Right atrium auricular region (tissue), 2 donors: ENCODE data around the gene MOGAT2. TPM values are rescaled to one million over a fixed set of nuclear protein-coding genes. Genes with fewer than 3 reads are reported as not detected.

Experiments used
- DNase-seq: peaks from one replicate; pipeline ENCODE4 v3.0.0-alpha.2; 2019; ENCODE audit warnings: low spot score
- H3K27ac ChIP-seq, 2 donors: fragments of 200-600 bp; sonication (generic); 1 replicate in 1 of 2; 2 replicates in 1 of 2; pipeline ENCODE4 v1.5.1; 2016 to 2019
- H3K27me3 ChIP-seq, 2 donors: fragments of 200-600 bp; sonication (generic); one replicate each; pipeline versions ENCODE4 v1.5.1 to v1.6.0; 2017 to 2019
- H3K36me3 ChIP-seq: fragments of 200-600 bp; sonication (generic); one replicate; pipeline ENCODE4 v1.5.1; 2016
- H3K4me1 ChIP-seq, 2 donors: fragments of 200-600 bp; sonication (generic); one replicate each; pipeline versions ENCODE4 v1.5.1 to v1.6.0; 2017 to 2019
- H3K4me3 ChIP-seq, 2 donors: fragments of 200-600 bp; sonication (generic); 1 replicate in 1 of 2; 2 replicates in 1 of 2; pipeline ENCODE4 v1.5.1; 2017 to 2019; ENCODE audit warnings: mild to moderate bottlenecking in 1 of 2, moderate library complexity in 1 of 2
- H3K9me3 ChIP-seq, 2 donors: fragments of 200-600 bp; sonication (generic); one replicate each; pipeline ENCODE4 v1.5.1; 2019
- CTCF ChIP-seq, 2 donors: fragments of 200-600 bp; sonication (generic); IDR thresholded peaks; one replicate each; pipeline ENCODE4 v1.5.1; 2019; ENCODE audit warnings: antibody characterized with exemption in 2 of 2
- total RNA-seq, 2 donors: library from RNA; depleted of rRNA; stranded (reverse); fragments of >200 nt; gene quantifications; one replicate each; pipeline ENCODE4 v1.1.0, GENCODE V29; 2016

Gene MOGAT2
- total RNA-seq, 2 donors from 2014 or later = not detected

- Histone ChIP-seq H3K36me3 (no peaks in the 10 kb centered on the region), H3K27ac (no peak overlapping the region), H3K4me1 (no peaks in the 10 kb centered on the region), H3K4me3 (no peak overlapping the region), H3K27me3 (no peaks in the 10 kb centered on the region), H3K9me3 (no peaks in the 10 kb centered on the region)
- no peak for DNase-seq
- TF ChIP-seq CTCF (IDR thresholded peaks at IDR 0.05) = no peak
Observed at GRCh38 chr11:75760243-75760642, 42.6 kb downstream of the MOGAT2 start.

GRCh38 chr11:75760710-75761493 lies 43.3 kb downstream of the MOGAT2 start:
- no peak for DNase-seq
- TF ChIP-seq CTCF (IDR thresholded peaks at IDR 0.05) = no peak
- H3K36me3 ChIP-seq = no peaks in the 10 kb centered on the region

GRCh38 chr11:75762158-75762557 lies 44.5 kb downstream of the MOGAT2 start:
- H3K36me3 ChIP-seq = no peaks in the 10 kb centered on the region
- TF ChIP-seq CTCF (IDR thresholded peaks at IDR 0.05) = no peak
- no peak overlapping the region for H3K27ac ChIP-seq
- H3K9me3 ChIP-seq = no peaks in the 10 kb centered on the region
- no peak for DNase-seq
- no peaks in the 10 kb centered on the region for H3K27me3 ChIP-seq
- H3K4me3 ChIP-seq = no peak overlapping the region
- no peaks in the 10 kb centered on the region for H3K4me1 ChIP-seq

More at GRCh38 chr11:75760710-75761493, 43.3 kb downstream of the MOGAT2 start:
- Histone ChIP-seq H3K27ac (no peak overlapping the region), H3K4me3 (no peak overlapping the region), H3K9me3 (no peaks in the 10 kb centered on the region), H3K4me1 (no peaks in the 10 kb centered on the region), H3K27me3 (no peaks in the 10 kb centered on the region)

GRCh38 chr11:75762885-75763284 lies 45.2 kb downstream of the MOGAT2 start:
- peaks cover 0 to 5% of the 10 kb centered on the region in 2 donors for H3K4me1 ChIP-seq
- H3K36me3 ChIP-seq = no peaks in the 10 kb centered on the region
- DNase-seq = no peak
- TF ChIP-seq CTCF (IDR thresholded peaks at IDR 0.05) = no peak
- no peak overlapping the region for H3K27ac ChIP-seq
- no peaks in the 10 kb centered on the region for H3K27me3 ChIP-seq
- H3K4me3 ChIP-seq = no peak overlapping the region
- H3K9me3 ChIP-seq = no peaks in the 10 kb centered on the region

- no peak for TF ChIP-seq CTCF (IDR thresholded peaks at IDR 0.05)
- no peak overlapping the region for H3K4me3 ChIP-seq
- H3K27ac ChIP-seq = no peak overlapping the region
- no peak for DNase-seq
- no peaks in the 10 kb centered on the region for H3K36me3 ChIP-seq
- no peaks in the 10 kb centered on the region for H3K9me3 ChIP-seq
- no peaks in the 10 kb centered on the region for H3K27me3 ChIP-seq
- peaks cover 0 to 15% of the 10 kb centered on the region in 2 donors for H3K4me1 ChIP-seq
Observed at GRCh38 chr11:75763846-75764245, 46.2 kb downstream of the MOGAT2 start.

DNA sequence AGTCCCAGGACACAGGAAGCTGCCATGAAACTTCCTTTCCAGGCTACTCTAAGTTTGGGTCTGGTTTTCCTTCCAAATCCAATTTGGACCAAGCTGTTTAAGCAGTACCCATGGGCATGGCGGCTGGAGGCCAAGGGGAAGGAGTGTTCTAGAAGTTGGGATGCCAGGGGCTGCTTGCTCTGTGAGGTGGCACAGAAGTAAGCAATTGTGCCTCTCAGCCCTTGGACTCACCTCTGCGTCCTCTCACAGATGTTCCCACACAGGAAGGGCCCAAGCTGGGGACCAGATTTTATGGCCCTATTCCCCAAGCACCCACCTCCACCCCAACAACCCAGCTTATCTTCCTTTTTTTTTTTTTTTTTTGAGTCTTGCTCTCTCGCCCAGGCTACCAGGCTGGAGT lies 47.5 kb downstream of the MOGAT2 start:
- DNase-seq = no peak
- Histone ChIP-seq H3K9me3 (no peaks in the 10 kb centered on the region), H3K27ac (no peak overlapping the region)

More for the DNA sequence above, 47.5 kb downstream of the MOGAT2 start:
- Histone ChIP-seq H3K27me3 (no peaks in the 10 kb centered on the region), H3K36me3 (no peaks in the 10 kb centered on the region), H3K4me1 (peaks cover 0 to 18% of the 10 kb centered on the region in 2 donors), H3K4me3 (no peak overlapping the region)
- TF ChIP-seq CTCF (IDR thresholded peaks at IDR 0.05) = no peak
